Cardiac fibroblast (primary cell): ENCODE measurements around the gene ZNF536.
"Not testable (repeated sequence)": the region's sequence is repeated elsewhere in the genome, so short reads cannot be mapped to it uniquely, and the experiment has no call there.

Source experiments
- DNase-seq, 2 donors: peaks; one replicate each; pipeline versions ENCODE4 v3.0.0 to v3.0.0-alpha.2; 2010; ENCODE audit warnings: low read depth in 2 of 2
- H3K4me3 ChIP-seq, 2 donors: replicated peaks in 1 of 2; 1 replicate in 1 of 2; 2 replicates in 1 of 2; pipeline ENCODE4 v1.5.1; 2011; ENCODE audit warnings: low read depth in 2 of 2, low read length in 2 of 2, mild to moderate bottlenecking in 2 of 2, moderate library complexity in 1 of 2
- CTCF ChIP-seq: IDR thresholded peaks from one replicate; pipeline ENCODE4 v1.5.1; 2011; ENCODE audit warnings: low read depth, mild to moderate bottlenecking, low read length, inconsistent platforms

ZNF536 gene

GRCh38 chr19:30453743-30454142, 81.6 kb downstream of the ZNF536 start:
- DNase-seq, result no peak
- no peak for TF ChIP-seq CTCF
- H3K4me3 ChIP-seq, result no peak overlapping the region

- no peak for TF ChIP-seq CTCF
- DNase-seq, result no peak
- no peak overlapping the region for H3K4me3 ChIP-seq
Observed at GRCh38 chr19:30455881-30456280, 83.7 kb downstream of the ZNF536 start.

GRCh38 chr19:30457484-30457883, 85.3 kb downstream of the ZNF536 start:
- no peak overlapping the region for H3K4me3 ChIP-seq
- DNase-seq, result no peak
- TF ChIP-seq CTCF, result no peak

GRCh38 chr19:30459859-30460258, 87.7 kb downstream of the ZNF536 start:
- no peak for DNase-seq
- no peak overlapping the region for H3K4me3 ChIP-seq
- TF ChIP-seq CTCF, result no peak

- H3K4me3 ChIP-seq, result no peak overlapping the region
- DNase-seq, result no peak
- no peak for TF ChIP-seq CTCF
Observed at GRCh38 chr19:30464162-30464561, 92.0 kb downstream of the ZNF536 start.

GRCh38 chr19:30466598-30466997, 94.4 kb downstream of the ZNF536 start:
- DNase-seq, H3K4me3 ChIP-seq: not testable (repeated sequence)

- H3K4me3 ChIP-seq, result no peak overlapping the region
- TF ChIP-seq CTCF, result no peak
Observed at GRCh38 chr19:30467239-30467638, 95.1 kb downstream of the ZNF536 start.

More at GRCh38 chr19:30467239-30467638, 95.1 kb downstream of the ZNF536 start:
- no peak for DNase-seq
